Myocyte (in vitro differentiated cells): ENCODE data around the gene MYPOP. TPM values are rescaled to one million over a fixed set of nuclear protein-coding genes. Genes with fewer than 3 reads are reported as not detected.
"Not testable (repeated sequence)": the region's sequence is repeated elsewhere in the genome, so short reads cannot be mapped to it uniquely, and the experiment has no call there.

Experiments used
- DNase-seq: peaks from one replicate; pipeline ENCODE4 v3.0.0-alpha.2; 2012; ENCODE audit warnings: low read depth
- total RNA-seq: library from RNA; depleted of rRNA; stranded (reverse); fragments of >200 nt; gene quantifications from 2 replicates; pipeline ENCODE4 v1.2.3, GENCODE V29; 2014

MYPOP gene
- total RNA-seq, 1 donor from 2014 or later = 5.1 TPM

DNA sequence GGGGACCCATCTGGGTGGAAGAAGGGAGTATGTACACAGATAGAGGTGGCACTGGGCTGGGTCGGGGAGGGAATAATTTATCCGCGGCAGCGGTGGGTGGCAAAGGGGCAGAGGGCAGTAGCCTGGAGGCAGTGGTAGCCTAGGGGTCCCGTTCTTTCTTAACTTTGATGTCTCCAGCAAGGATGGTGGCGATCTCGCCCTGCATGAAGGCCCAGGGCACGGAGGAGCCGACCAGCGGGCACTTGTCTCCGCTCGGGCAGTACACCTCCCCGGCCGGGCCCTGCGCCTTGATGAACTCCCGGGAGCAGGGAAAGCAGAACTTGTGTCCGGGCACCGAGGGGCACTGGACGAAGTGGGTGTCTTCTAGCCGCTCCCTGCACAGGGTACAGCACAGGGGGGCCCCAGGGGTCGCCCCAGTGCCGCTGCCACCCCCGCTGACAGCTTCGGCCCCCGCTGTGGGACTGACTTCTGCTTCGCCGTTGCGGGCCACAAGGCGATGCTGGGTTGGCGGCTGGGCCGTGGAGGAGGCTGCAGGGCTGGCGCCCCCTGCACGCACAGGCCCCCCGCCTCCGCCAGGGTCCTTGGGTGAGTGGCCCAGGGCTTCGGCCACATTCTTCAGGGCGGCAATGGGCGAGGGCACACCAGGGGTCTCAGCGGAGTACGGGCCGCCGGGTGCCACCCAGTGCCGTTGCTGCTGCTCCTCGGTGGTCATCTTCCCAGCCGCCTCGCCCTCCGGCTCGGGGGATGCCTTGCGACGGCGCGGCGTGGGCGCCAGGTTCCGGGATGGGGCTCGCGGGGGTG is 18.3 kb downstream of the MYPOP start:
- no peak for DNase-seq

DNA sequence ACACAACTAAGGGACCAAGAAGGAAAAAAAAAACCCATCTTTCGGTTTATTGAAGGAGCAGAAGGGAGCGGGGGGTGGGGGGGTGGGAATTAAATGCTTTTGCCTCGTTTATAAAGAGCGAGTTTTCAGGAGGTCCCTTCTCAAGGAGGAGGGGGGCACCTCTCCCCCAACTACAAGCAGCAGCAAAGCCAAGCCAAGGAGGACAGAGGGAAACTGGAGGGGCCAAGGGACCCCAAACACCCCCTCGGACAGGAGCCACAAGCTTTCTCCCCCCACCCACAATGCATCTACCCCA is 18.9 kb downstream of the MYPOP start:
- no peak for DNase-seq

DNA sequence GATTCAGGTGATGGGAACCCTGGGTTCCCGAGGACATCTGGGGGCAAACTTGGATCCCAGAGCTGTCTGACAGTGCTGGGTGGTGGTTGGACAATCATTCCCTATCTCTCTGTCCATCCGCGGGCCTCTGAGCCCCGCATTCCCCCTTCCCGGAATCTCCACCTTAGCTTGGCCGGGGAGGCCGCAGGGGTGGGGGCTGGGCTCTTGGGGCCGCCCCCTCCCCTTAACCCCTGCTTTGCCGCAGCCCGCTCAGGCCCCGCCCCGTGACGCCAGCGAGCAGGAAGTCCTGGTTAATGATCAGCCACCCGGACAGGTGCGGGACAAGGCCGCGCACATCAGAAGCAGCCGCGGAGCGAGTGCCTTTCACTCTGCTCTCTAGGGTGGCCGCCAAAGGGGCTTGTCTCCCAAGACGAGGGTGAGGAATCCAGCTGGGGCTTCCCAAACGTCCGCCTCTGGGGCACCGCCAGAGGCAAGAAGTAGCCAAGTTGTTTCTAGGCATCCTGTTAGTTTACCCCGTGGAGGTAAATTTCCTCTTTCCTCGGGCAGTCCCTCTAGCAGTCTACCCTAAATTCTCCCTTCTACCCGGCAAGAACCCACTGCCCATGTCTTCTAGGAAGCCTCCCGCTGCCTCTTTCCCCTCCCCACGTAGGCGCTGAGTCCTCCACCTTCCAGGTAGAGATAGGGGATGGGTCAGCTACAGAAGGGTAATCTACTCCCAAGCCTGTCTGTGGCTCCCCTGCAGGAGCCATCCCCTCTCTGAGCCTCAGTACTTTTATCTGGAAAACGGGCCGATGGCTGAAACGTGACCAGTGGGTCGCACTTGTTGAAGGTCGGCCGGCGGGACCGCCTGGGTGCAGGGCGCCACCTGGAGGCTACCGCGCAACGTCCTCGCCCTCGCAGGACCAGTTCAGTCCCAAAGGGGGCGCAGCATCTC is 19.5 kb downstream of the MYPOP start:
- DNase-seq = peak; percentile 49

DNA sequence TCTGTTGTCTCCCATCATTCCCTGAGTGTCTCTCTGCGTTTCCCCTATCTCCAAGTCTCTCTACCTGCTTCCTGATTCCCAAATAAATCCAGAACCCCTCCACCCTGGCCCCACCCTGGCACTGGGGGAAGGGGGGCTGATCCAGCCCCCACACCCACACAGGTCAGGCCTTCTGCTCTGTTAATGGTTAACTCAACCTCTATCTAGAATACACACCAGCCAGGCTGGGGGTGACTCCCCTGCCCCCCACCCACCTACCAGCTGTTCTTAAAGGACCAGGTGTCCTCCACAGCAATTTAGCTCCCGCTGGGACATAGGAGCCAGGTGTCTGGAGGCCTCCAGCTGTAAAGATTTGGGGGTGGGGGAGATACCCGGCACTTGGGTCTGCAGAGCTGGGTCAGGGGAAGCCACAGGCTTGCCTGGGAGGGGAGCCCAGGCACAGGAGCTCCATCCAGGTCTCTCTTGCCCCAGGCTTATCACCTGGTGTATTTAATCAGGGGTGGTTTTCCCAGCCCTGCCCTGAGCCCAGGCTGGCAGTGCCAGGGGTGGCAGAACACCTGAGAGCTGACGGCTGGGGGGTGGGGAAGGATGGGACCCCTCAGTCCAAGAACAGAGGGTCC is 20.4 kb downstream of the MYPOP start:
- no peak for DNase-seq

DNA sequence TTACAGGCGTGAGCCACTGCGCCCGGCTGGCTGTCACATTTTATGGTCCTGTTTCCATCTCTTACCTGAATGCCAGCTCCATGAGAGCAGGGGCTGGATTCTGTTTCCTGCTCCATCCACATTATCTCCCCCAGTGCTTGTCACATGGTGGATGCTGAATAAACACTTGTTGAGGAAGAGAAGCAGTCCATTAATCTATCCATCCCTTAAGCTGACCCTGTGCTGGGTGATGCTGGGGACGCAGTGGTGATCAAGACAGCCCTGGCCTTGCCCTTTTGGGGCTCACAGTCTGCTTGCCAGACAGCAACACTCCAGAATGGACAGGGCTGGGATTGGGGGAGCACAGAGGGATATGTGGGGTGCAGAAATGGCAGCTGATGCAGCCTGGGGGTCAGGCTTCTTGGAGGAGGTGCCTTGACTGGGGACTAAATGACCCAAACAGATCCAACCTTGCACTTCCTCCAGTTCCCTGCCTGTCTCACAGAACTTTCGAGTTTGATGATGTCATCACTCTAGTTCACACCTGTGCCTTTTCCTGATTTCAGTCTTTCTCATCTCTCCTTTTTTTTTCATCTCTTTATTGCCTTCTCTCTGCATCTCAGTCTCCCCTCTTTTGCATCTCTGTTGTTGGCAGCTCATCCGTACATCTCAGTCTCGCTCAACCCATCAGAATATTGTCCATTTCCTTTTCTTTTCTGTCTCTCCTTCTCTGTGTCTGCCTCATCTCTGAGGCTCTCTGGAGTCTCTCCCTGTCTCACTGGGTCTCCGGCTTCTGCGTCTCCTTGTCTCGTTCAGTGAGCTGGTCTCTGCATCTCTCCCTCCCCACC is 21.1 kb downstream of the MYPOP start:
- no peak for DNase-seq

- DNase-seq = no peak
These were observed 22.4 kb downstream of the MYPOP start for GRCh38 chr19:45879971-45880370.

DNA sequence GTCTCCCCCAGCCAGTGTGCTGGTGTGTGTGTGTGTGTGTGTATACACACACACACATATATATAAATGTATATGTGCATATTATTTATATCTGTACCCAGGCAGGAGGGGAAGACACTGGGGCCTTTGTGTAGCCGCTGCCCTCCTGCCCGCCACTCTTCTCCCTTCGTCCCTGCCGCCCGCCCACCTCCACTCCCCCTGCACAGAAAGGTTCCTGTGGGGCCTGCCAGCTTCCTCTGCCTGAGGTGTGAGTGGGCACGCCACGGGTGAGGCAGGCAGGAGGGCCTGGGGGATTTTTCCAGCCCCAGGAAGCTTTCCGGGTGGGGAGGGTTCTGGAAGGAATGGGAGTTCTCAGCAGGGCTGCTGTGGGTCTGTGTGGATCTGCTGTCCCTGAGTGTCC is 23.4 kb downstream of the MYPOP start:
- DNase-seq = no peak

GRCh38 chr19:45878043-45878794 is 24.2 kb downstream of the MYPOP start:
- DNase-seq = peak; percentile 28

DNA sequence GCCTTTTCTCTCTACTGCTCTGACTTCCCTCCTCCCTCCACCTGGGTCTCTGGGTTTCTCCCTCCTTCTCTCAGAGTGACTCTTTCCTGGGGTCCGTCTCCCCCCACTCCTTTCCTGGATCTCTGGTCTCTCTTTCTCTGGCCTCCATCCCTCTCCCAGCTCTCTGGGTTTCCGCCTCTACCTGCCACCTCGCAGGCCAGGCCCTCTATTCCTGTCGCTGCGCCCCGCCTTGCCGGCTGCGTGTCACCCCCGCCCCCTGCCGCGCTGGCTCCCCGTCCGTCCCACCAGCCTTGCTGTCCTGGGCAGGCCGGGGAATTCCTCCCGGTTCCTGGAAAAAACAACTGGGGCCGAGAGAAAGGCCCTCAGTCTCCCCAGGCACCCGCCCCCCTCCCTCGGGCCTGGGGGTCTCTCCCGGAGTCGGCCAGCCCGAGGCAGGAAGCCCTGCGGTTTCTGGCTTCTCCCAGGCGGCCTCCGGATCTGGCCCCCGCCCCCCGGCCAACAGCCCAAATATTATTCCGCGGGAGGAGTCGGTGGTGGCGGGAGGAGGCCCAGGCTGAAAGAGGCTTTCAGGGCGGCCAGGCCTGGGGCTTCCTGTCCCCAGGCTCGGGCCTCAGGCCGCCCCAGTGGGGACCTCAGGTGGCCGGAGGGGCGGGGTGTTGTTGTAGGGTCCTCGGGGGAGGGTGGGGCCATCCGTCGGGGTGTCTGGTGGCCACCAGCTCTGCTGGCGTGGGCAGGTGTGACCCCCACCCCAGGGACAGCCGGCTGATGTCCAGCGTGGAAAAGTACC is 25.8 kb downstream of the MYPOP start:
- no peak for DNase-seq

GRCh38 chr19:45876161-45876410 is 26.3 kb downstream of the MYPOP start:
- no peak for DNase-seq

DNA sequence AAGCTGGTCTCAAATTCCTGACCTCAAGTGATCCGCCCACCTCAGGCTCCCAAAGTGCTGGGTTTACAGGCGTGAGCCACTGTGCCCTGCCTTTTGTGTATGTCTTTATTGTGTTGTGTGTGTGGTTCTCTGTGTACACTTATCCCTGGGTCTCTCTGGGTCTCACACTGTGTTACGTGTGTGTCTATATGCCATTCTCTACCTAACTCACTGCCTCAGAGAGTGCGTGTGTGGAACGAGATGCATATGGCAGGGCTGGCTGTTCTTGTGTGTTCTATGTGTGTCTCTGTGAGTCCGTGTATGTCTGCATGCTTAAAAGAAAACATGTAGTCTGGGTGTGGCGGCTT is 27.8 kb downstream of the MYPOP start:
- no peak for DNase-seq

DNA sequence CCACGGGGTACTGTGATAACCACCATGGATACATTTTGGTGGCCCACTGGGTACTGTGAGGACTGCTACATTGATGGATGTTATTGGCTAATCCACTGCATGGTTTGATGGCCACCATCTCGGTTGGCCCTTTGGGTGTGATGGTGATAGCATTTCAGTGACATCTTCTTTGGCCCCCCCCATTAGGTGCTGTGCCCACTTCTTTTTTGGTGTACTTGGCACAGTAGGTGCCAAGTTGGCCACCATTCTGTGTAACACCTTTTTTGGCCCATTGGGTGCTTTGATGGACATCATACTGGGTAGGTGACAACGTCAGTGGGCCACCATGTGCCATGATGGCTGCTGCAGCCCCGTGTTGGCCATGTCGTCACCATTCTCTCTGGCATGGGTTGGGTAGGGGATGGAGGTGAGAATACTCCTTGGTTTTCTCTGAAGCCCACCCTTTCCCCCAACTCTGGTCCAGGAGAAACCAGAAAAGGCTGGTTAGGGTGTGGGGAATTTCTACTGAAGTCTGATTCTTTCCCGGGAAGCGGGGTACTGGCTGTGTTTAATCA is 29.1 kb downstream of the MYPOP start:
- DNase-seq = no peak

DNA sequence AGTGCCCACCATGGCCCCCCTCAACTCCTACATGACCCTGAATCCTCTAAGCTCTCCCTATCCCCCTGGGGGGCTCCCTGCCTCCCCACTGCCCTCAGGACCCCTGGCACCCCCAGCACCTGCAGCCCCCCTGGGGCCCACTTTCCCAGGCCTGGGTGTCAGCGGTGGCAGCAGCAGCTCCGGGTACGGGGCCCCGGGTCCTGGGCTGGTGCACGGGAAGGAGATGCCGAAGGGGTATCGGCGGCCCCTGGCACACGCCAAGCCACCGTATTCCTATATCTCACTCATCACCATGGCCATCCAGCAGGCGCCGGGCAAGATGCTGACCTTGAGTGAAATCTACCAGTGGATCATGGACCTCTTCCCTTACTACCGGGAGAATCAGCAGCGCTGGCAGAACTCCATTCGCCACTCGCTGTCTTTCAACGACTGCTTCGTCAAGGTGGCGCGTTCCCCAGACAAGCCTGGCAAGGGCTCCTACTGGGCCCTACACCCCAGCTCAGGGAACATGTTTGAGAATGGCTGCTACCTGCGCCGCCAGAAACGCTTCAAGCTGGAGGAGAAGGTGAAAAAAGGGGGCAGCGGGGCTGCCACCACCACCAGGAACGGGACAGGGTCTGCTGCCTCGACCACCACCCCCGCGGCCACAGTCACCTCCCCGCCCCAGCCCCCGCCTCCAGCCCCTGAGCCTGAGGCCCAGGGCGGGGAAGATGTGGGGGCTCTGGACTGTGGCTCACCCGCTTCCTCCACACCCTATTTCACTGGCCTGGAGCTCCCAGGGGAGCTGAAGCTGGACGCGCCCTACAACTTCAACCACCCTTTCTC is 30.1 kb downstream of the MYPOP start:
- no peak for DNase-seq

DNA sequence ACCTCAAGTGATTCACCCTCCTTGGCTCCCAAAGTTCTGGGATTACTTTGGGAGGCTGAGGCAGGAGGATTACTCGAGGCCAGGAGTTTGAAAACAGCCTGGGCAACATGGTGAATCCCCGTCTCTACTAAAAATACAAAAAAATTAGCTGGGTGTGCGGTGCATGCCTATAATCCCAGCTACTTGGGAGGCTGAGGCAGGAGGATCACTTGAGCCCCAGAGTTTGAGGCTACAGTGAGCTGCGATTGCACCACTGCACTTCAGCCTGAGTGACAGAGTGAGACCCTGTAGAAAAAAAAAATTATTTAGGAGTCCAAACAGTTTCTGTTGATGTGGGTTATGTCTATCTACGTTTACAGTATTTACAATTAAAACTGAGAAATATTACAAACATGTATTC is 31.6 kb downstream of the MYPOP start:
- no peak for DNase-seq

DNA sequence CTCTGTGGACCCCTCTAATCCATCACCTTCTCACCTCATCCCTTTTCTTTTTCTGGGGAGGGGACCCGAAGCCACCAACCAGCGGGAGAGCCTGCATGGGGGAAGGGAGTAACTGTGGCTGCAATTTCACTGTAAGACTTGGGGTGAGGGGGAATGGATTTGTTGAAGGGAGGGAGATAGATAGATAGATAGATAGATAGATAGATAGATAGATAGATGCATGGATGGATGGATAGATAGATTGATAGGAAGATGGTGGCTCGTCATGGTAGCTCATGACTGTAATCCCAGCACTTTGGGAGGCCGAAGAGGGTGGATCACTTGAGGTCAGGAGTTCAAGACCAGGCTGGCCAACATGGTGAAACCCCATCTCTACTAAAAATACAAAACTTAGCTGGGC is 35.2 kb downstream of the MYPOP start:
- not testable (repeated sequence) for DNase-seq

GRCh38 chr19:45866400-45867176 is 35.8 kb downstream of the MYPOP start:
- no peak for DNase-seq

- no peak for DNase-seq
These were observed 37.0 kb downstream of the MYPOP start for GRCh38 chr19:45865269-45865948.
